Mesenchymal stem cell (in vitro differentiated cells and primary cell): ENCODE measurements around the gene MARF1.
"Not testable (repeated sequence)": the region's sequence is repeated elsewhere in the genome, so short reads cannot be mapped to it uniquely, and the experiment has no call there.

Source experiments
- DNase-seq: peaks from one replicate; pipeline ENCODE4 v3.0.0-alpha.2; 2013
- H2AFZ ChIP-seq: one replicate; pipeline ENCODE4 v1.6.1; 2013; ENCODE audit warnings: low read depth, mild to moderate bottlenecking, control low read depth, inconsistent platforms, low read length, moderate library complexity
- H2AK5ac ChIP-seq: 2 replicates; pipeline ENCODE4 v1.6.1; 2013; ENCODE audit warnings: low read length, moderate library complexity, mild to moderate bottlenecking, inconsistent platforms; ENCODE audit not compliant: severe bottlenecking
- H2BK120ac ChIP-seq: one replicate; pipeline ENCODE4 v1.6.1; 2013; ENCODE audit warnings: low read depth, mild to moderate bottlenecking, inconsistent platforms, low read length, moderate library complexity
- H2BK12ac ChIP-seq, 2 experiments: one replicate each; pipeline ENCODE4 v1.6.1; 2013; ENCODE audit warnings: inconsistent platforms in 2 of 2, low read length in 2 of 2, mild to moderate bottlenecking in 2 of 2, moderate library complexity in 2 of 2, control low read depth in 1 of 2
- H2BK15ac ChIP-seq: one replicate; pipeline ENCODE4 v1.6.1; 2013; ENCODE audit warnings: mild to moderate bottlenecking, low read depth, inconsistent platforms; ENCODE audit not compliant: poor library complexity, severe bottlenecking
- H2BK5ac ChIP-seq: 2 replicates; pipeline ENCODE4 v1.6.1; 2013; ENCODE audit warnings: low read depth, mild to moderate bottlenecking, low read length, control low read depth, inconsistent platforms; ENCODE audit not compliant: poor library complexity, severe bottlenecking
- H3K14ac ChIP-seq, 2 experiments: one replicate each; pipeline ENCODE4 v1.6.1; 2013; ENCODE audit warnings: inconsistent platforms in 2 of 2, low read length in 2 of 2, control low read depth in 1 of 2, mild to moderate bottlenecking in 1 of 2, moderate library complexity in 1 of 2
- H3K18ac ChIP-seq, 2 experiments: one replicate each; pipeline ENCODE4 v1.6.1; 2013; ENCODE audit warnings: inconsistent platforms in 2 of 2, low read length in 2 of 2, control low read depth in 1 of 2, low read depth in 1 of 2, mild to moderate bottlenecking in 1 of 2
- H3K23ac ChIP-seq, 2 experiments: one replicate each; pipeline ENCODE4 v1.6.1; 2013; ENCODE audit warnings: inconsistent platforms in 2 of 2, low read length in 2 of 2, mild to moderate bottlenecking in 2 of 2, moderate library complexity in 2 of 2, control low read depth in 1 of 2
- H3K27ac ChIP-seq: 2 replicates; pipeline ENCODE4 v1.5.1; 2013; ENCODE audit warnings: mild to moderate bottlenecking, moderate library complexity, low read length, control low read depth, inconsistent platforms; ENCODE audit not compliant: poor library complexity, severe bottlenecking
- H3K27me3 ChIP-seq, 2 experiments: 2 replicates each; pipeline versions ENCODE4 v1.6.1 to v1.7.0; 2013; ENCODE audit warnings: low read length in 2 of 2, mild to moderate bottlenecking in 2 of 2, moderate library complexity in 2 of 2, control low read depth in 1 of 2, inconsistent platforms in 1 of 2; ENCODE audit not compliant: control insufficient read depth in 1 of 2, insufficient read depth in 1 of 2
- H3K36me3 ChIP-seq, 2 experiments: 2 replicates each; pipeline versions ENCODE4 v1.6.1 to v1.7.0; 2013; ENCODE audit warnings: low read length in 2 of 2, control low read depth in 1 of 2, inconsistent platforms in 1 of 2, low read depth in 1 of 2, mild to moderate bottlenecking in 1 of 2; ENCODE audit not compliant: insufficient read depth in 2 of 2, control insufficient read depth in 1 of 2
- H3K4ac ChIP-seq, 2 experiments: one replicate each; pipeline ENCODE4 v1.6.1; 2013; ENCODE audit warnings: inconsistent platforms in 2 of 2, low read length in 2 of 2, mild to moderate bottlenecking in 2 of 2, moderate library complexity in 2 of 2, control low read depth in 1 of 2, low read depth in 1 of 2
- H3K4me1 ChIP-seq: 2 replicates; pipeline ENCODE4 v1.6.1; 2013; ENCODE audit warnings: low read depth, low read length, control low read depth; ENCODE audit not compliant: control insufficient read depth, insufficient read depth
- H3K4me2 ChIP-seq: 2 replicates; pipeline ENCODE4 v1.6.1; 2013; ENCODE audit warnings: low read length, mild to moderate bottlenecking, inconsistent platforms; ENCODE audit not compliant: poor library complexity, severe bottlenecking
- H3K4me3 ChIP-seq, 2 experiments: 2 replicates each; pipeline versions ENCODE4 v1.5.1 to v1.7.0; 2013; ENCODE audit warnings: low read length in 2 of 2, mild to moderate bottlenecking in 2 of 2, control low read depth in 1 of 2, low read depth in 1 of 2; ENCODE audit not compliant: insufficient read depth in 1 of 2
- H3K79me1 ChIP-seq: replicated peaks from 2 replicates; pipeline ENCODE4 v1.6.1; 2013; ENCODE audit warnings: mild to moderate bottlenecking, control low read depth, low read length, inconsistent platforms; ENCODE audit not compliant: poor library complexity, severe bottlenecking
- H3K9ac ChIP-seq: 2 replicates; pipeline ENCODE4 v1.7.0; 2013; ENCODE audit warnings: mild to moderate bottlenecking, low read length, moderate library complexity
- H3K9me3 ChIP-seq: 2 replicates; pipeline ENCODE4 v1.7.0; 2013; ENCODE audit warnings: mild to moderate bottlenecking, low read length; ENCODE audit not compliant: control insufficient read depth
- H4K8ac ChIP-seq: one replicate; pipeline ENCODE4 v1.6.1; 2013; ENCODE audit warnings: inconsistent platforms, mild to moderate bottlenecking, low read length, moderate library complexity
- H4K91ac ChIP-seq: one replicate; pipeline ENCODE4 v1.6.1; 2013; ENCODE audit warnings: mild to moderate bottlenecking, low read length, inconsistent platforms
- WGBS: methylation state at CpG from one replicate; pipeline ENCODE4 v1.1.7; 2013; ENCODE audit warnings: mixed read lengths; 5-methylcytosine and 5-hydroxymethylcytosine counted together

Gene MARF1

DNA sequence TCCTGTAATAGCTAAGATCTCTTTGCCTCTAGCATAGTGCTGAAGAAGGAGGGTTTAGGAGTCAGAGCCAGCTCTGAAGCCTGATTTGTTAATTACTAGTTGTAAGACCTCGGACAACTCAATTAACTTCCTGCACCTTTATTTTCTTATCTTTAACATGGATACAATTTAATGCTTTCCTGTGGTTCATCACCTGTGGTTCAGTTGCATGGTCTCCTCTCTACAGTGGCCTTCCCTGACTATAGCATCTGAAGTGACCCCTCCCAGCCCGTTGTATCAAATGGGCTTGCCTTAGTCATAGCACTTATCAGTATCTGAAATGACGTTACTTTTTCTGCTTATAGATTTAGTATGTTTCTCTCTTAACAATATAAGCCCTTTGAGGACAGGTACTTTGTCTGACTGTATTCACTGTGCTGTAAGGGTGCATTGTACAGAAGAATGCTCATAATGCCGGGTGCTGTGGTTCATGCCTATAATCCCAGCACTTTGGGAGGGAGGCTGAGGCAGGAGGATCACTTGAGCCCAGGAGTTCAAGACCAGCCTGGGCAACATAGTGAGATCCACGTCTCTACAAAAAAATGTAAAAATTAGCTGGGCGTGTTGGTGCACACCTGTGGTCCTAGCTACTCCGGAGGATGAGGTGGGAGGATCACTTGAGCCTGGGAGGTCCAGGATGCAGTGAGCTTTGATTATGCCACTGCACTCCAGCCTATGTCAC is 4.5 kb upstream of the MARF1 start:
- H3K9me3 ChIP-seq: no peaks in the 10 kb centered on the region
- H2BK15ac ChIP-seq: no peak overlapping the region
- H3K4me1 ChIP-seq: peaks cover 2% of the 10 kb centered on the region
- H3K4me3 ChIP-seq: no peak overlapping the region
- no peak for DNase-seq
- no peak overlapping the region for H3K27ac ChIP-seq
- peak overlapping the region in 1 of 2 experiments; percentile 42 for H2BK12ac ChIP-seq
- no peak overlapping the region for H3K9ac ChIP-seq
- no peak overlapping the region for H2AFZ ChIP-seq
- H2BK120ac ChIP-seq: no peak overlapping the region
- no peak overlapping the region for H4K91ac ChIP-seq
- H3K18ac ChIP-seq: no peak overlapping the region
- H3K27me3 ChIP-seq: no peaks in the 10 kb centered on the region
- peaks cover 0 to 3% of the 10 kb centered on the region in 2 experiments for H3K36me3 ChIP-seq
- no peak overlapping the region for H3K14ac ChIP-seq
- WGBS: 98% methylated on average over 5 of the region's 7 CpGs
- H4K8ac ChIP-seq: no peak overlapping the region
- no peak overlapping the region for H2BK5ac ChIP-seq
- no peak overlapping the region for H3K23ac ChIP-seq
- no peak overlapping the region for H2AK5ac ChIP-seq
- H3K4me2 ChIP-seq: no peak overlapping the region
- H3K79me1 ChIP-seq: peaks cover 2% of the 10 kb centered on the region
- H3K4ac ChIP-seq: no peak overlapping the region

DNA sequence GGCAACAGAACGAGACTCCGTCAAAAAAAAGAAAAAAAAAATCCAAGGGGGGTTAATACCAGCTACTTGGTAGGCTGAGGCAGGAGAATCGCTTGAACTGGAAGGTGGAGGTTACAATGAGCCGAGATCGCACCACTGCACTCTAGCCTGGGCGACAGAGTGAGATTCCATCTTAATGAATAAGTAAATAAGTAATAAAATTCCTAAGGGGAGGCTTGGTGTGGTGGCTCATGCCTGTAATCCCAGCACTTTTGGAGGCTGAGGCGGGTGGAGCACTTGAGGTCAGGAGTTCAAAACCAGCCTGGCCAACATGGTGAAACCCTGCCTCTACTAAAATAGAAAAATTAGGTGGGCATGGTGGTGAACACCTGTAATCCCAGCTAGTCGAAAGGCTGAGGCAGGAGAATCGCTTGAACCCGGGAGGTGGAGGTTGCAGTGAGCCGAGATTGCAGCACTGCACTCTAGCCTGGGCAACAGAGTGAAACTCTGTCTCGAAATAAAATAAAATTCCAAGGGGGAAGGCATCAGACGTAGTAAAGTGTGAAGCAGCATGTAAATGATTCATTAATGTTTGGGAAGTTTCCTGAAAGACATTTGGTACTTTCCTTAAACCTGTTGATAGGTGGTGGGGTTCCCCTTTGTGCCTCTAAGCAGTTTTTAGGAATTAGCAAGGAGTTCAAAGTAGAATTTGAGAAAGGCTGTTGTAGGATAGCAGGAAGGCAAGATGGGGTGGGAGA is 3.8 kb upstream of the MARF1 start:
- not testable (repeated sequence) for H3K4me3 ChIP-seq, H2BK120ac ChIP-seq, H3K14ac ChIP-seq, H3K4me1 ChIP-seq, DNase-seq, H3K9ac ChIP-seq, H2BK5ac ChIP-seq, H2AK5ac ChIP-seq, H2AFZ ChIP-seq, H4K91ac ChIP-seq, H3K23ac ChIP-seq, H3K18ac ChIP-seq, H3K27ac ChIP-seq, H3K27me3 ChIP-seq, H3K36me3 ChIP-seq, H3K4ac ChIP-seq, H3K9me3 ChIP-seq, H2BK15ac ChIP-seq, H3K4me2 ChIP-seq, H4K8ac ChIP-seq, H3K79me1 ChIP-seq
- peak overlapping the region in 1 of 2 experiments; percentile 42 for H2BK12ac ChIP-seq
- WGBS: 88% methylated on average over 12 of the region's 13 CpGs

GRCh38 chr16:15644962-15645465 is 2.1 kb upstream of the MARF1 start:
- not testable (repeated sequence) for H3K36me3 ChIP-seq, H4K8ac ChIP-seq, H2AK5ac ChIP-seq, H4K91ac ChIP-seq, H3K9me3 ChIP-seq, H2BK5ac ChIP-seq, H3K23ac ChIP-seq, H3K4ac ChIP-seq, H3K18ac ChIP-seq, H3K14ac ChIP-seq, H3K4me3 ChIP-seq, H2BK12ac ChIP-seq, H3K79me1 ChIP-seq, H2BK120ac ChIP-seq, H2AFZ ChIP-seq, H3K27ac ChIP-seq, H3K4me1 ChIP-seq, H2BK15ac ChIP-seq, H3K4me2 ChIP-seq, H3K27me3 ChIP-seq
- WGBS: 77% methylated on average over 9 of the region's 10 CpGs
- peak overlapping the region; percentile 100 for H3K9ac ChIP-seq
- peak; percentile 85 for DNase-seq

- no peak overlapping the region for H3K4me2 ChIP-seq
- peaks cover 0 to 3% of the 10 kb centered on the region in 2 experiments for H3K36me3 ChIP-seq
- peak overlapping the region; percentile 100 for H3K9ac ChIP-seq
- no peak overlapping the region for H2BK5ac ChIP-seq
- no peak overlapping the region for H2BK120ac ChIP-seq
- no peaks in the 10 kb centered on the region for H3K27me3 ChIP-seq
- no peak overlapping the region for H3K4ac ChIP-seq
- H3K14ac ChIP-seq: no peak overlapping the region
- H4K8ac ChIP-seq: peak overlapping the region; percentile 72
- H3K79me1 ChIP-seq: no peaks in the 10 kb centered on the region
- H3K27ac ChIP-seq: peak overlapping the region; percentile 41
- peaks cover 3% of the 10 kb centered on the region for H3K4me1 ChIP-seq
- DNase-seq: peak; percentile 36
- peak overlapping the region in 1 of 2 experiments; percentile 91 for H3K4me3 ChIP-seq
- 73% methylated on average over 5 of the region's 9 CpGs for WGBS
- H3K9me3 ChIP-seq: no peaks in the 10 kb centered on the region
- H2BK15ac ChIP-seq: no peak overlapping the region
- peak overlapping the region; percentile 41 for H4K91ac ChIP-seq
- no peak overlapping the region for H3K18ac ChIP-seq
- H2BK12ac ChIP-seq: peak overlapping the region in 1 of 2 experiments; percentile 34
- H2AFZ ChIP-seq: no peak overlapping the region
- no peak overlapping the region for H2AK5ac ChIP-seq
- H3K23ac ChIP-seq: no peak overlapping the region
These were observed 1.5 kb upstream of the MARF1 start for GRCh38 chr16:15644267-15644961.
